Measurements from ENCODE around the gene CDCA8.

The CDCA8 gene

DNA sequence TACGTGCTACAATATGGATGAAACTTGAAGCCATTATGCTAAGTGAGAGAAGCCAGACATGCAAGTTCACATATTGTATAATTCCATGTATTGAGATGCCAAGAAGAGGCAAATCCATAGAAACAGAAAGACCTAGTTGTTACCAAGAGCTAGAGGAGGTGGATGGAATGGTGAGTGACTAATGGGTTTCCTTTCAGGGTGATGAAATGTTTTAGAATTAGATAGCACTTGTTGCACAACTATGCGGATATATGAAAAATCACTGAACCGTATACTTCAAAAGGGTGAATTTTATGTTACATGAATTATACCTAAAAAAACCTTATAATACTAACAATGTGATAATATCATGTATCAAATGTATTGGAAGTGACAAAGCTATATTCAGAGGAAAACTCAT lies 54.5 kb downstream of the CDCA8 start:
- Histone ChIP-seq H3K27me3 (ENCODE audit: control insufficient read depth in 2 of 2, insufficient read depth in 2 of 2, low read length in 2 of 2) (no peaks in the 10 kb centered on the region), H3K4me3 (ENCODE audit: low read length in 2 of 2) (no peak overlapping the region)

GRCh38 chr1:37748565-37748964 lies 56.2 kb downstream of the CDCA8 start:
- Histone ChIP-seq H3K36me3 (ENCODE audit: control insufficient read depth in 2 of 2, insufficient read depth in 2 of 2, low read length in 2 of 2) (no peaks in the 10 kb centered on the region), H3K27me3 (ENCODE audit: control insufficient read depth in 2 of 2, insufficient read depth in 2 of 2, low read length in 2 of 2) (peaks cover 0 to 4% of the 10 kb centered on the region in 2 donors), H3K4me3 (ENCODE audit: low read length in 2 of 2) (no peak overlapping the region), H3K27ac (ENCODE audit: low read depth in 2 of 2, low read length in 2 of 2) (no peak overlapping the region), H3K9ac (ENCODE audit: low read depth in 1 of 2, low read length in 2 of 2) (no peak overlapping the region), H3K4me1 (ENCODE audit: control insufficient read depth in 2 of 2, insufficient read depth in 2 of 2, low read length in 2 of 2) (peaks cover 0 to 2% of the 10 kb centered on the region in 2 donors), H3K9me3 (ENCODE audit: control insufficient read depth in 2 of 2, low read length in 2 of 2) (no peaks in the 10 kb centered on the region)

More for the DNA sequence above, 54.5 kb downstream of the CDCA8 start:
- Histone ChIP-seq H3K4me1 (ENCODE audit: control insufficient read depth in 2 of 2, insufficient read depth in 2 of 2, low read length in 2 of 2) (no peaks in the 10 kb centered on the region), H3K9me3 (ENCODE audit: control insufficient read depth in 2 of 2, low read length in 2 of 2) (no peaks in the 10 kb centered on the region), H3K27ac (ENCODE audit: low read depth in 2 of 2, low read length in 2 of 2) (no peak overlapping the region), H3K36me3 (ENCODE audit: control insufficient read depth in 2 of 2, insufficient read depth in 2 of 2, low read length in 2 of 2) (no peaks in the 10 kb centered on the region), H3K9ac (ENCODE audit: low read depth in 1 of 2, low read length in 2 of 2) (no peak overlapping the region)

- peaks cover 0 to 8% of the 10 kb centered on the region in 2 donors for H3K4me1 ChIP-seq (ENCODE audit: control insufficient read depth in 2 of 2, insufficient read depth in 2 of 2, low read length in 2 of 2)
- peak overlapping the region; percentile 65 to 68 for H3K4me3 ChIP-seq (ENCODE audit: low read length in 2 of 2)
- peak overlapping the region in 1 of 2 donors; percentile 48 for H3K9ac ChIP-seq (ENCODE audit: low read depth in 1 of 2, low read length in 2 of 2)
- no peaks in the 10 kb centered on the region for H3K36me3 ChIP-seq (ENCODE audit: control insufficient read depth in 2 of 2, insufficient read depth in 2 of 2, low read length in 2 of 2)
- peaks cover 11 to 14% of the 10 kb centered on the region in 2 donors for H3K27me3 ChIP-seq (ENCODE audit: control insufficient read depth in 2 of 2, insufficient read depth in 2 of 2, low read length in 2 of 2)
- H3K9me3 ChIP-seq (ENCODE audit: control insufficient read depth in 2 of 2, low read length in 2 of 2): no peaks in the 10 kb centered on the region
- H3K27ac ChIP-seq (ENCODE audit: low read depth in 2 of 2, low read length in 2 of 2): peak overlapping the region in 1 of 2 donors; percentile 22
Measured at GRCh38 chr1:37752213-37752582, 59.9 kb downstream of the CDCA8 start.

GRCh38 chr1:37752583-37753471 lies 60.5 kb downstream of the CDCA8 start:
- Histone ChIP-seq H3K27ac (ENCODE audit: low read depth in 2 of 2, low read length in 2 of 2) (peak overlapping the region in 1 of 2 donors; percentile 22), H3K27me3 (ENCODE audit: control insufficient read depth in 2 of 2, insufficient read depth in 2 of 2, low read length in 2 of 2) (peaks cover 14% of the 10 kb centered on the region in 2 donors), H3K9ac (ENCODE audit: low read depth in 1 of 2, low read length in 2 of 2) (peak overlapping the region in 1 of 2 donors; percentile 59), H3K36me3 (ENCODE audit: control insufficient read depth in 2 of 2, insufficient read depth in 2 of 2, low read length in 2 of 2) (no peaks in the 10 kb centered on the region), H3K4me3 (ENCODE audit: low read length in 2 of 2) (peak overlapping the region; percentile 65 to 68), H3K4me1 (ENCODE audit: control insufficient read depth in 2 of 2, insufficient read depth in 2 of 2, low read length in 2 of 2) (peaks cover 0 to 8% of the 10 kb centered on the region in 2 donors), H3K9me3 (ENCODE audit: control insufficient read depth in 2 of 2, low read length in 2 of 2) (no peaks in the 10 kb centered on the region)

DNA sequence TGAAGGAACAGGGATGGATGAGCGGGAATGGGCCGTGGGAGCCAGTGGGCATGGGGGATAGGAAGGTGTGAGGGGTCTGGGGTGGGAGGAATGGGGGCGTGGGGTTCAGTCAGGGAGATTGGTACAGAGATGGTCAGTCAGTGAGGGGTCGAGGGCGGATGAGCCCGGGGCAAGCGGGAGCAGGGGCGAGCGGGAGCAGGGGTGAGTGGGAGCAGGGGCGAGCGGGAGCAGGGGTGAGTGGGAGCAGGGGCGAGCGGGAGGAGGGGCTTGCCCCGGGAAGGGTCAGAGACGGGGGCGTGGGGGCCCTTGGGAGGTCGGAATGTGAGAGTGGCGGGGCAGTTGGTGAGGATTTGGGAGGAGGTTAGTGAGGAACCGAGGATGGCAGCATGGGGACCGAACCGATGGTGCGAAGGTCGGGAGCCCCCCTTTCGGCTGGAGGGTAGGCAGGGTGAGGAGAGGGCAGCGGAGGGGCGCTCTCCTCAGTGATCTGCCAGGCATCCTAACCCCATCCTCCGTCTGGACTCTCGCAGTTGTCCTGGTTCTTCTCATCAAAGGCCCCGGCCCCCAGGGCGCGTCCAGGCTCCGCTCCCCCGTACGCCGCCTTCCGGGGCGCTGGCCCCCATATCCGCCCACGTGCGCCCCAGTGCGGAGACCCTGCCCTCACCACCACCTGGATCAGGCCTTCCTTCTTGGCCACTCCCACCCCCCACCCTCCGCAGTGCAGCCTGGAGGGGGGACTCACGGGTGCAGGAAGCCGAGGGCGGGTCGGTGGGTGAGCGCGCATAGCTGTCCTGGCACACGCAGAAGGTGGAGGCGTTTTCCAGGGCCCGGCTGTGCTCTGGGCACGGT lies 61.4 kb downstream of the CDCA8 start:
- H3K36me3 ChIP-seq (ENCODE audit: control insufficient read depth in 2 of 2, insufficient read depth in 2 of 2, low read length in 2 of 2): no peaks in the 10 kb centered on the region
- peaks cover 14% of the 10 kb centered on the region in 2 donors for H3K27me3 ChIP-seq (ENCODE audit: control insufficient read depth in 2 of 2, insufficient read depth in 2 of 2, low read length in 2 of 2)
- H3K9ac ChIP-seq (ENCODE audit: low read depth in 1 of 2, low read length in 2 of 2): no peak overlapping the region
- peaks cover 0 to 8% of the 10 kb centered on the region in 2 donors for H3K4me1 ChIP-seq (ENCODE audit: control insufficient read depth in 2 of 2, insufficient read depth in 2 of 2, low read length in 2 of 2)
- no peaks in the 10 kb centered on the region for H3K9me3 ChIP-seq (ENCODE audit: control insufficient read depth in 2 of 2, low read length in 2 of 2)
- H3K27ac ChIP-seq (ENCODE audit: low read depth in 2 of 2, low read length in 2 of 2): no peak overlapping the region
- H3K4me3 ChIP-seq (ENCODE audit: low read length in 2 of 2): peak overlapping the region in 1 of 2 donors; percentile 43

DNA sequence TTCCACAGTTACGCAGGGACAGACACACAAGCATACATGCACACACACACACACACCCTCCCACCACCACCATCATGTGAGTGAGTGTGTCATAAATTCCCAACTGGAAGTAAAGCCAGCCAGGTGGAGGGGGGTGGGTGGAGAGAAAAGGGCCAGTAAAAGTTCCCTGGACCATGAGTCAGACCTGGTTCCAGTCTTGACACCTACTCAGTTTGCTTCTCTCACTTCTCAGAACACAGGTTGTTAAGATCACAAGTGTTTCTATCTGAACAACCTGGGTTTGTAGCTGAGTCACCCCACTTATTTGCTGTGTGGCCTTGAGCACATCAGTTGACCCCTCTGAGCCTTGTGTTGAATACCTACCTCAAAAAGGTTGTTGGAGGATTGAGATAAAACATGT lies 63.0 kb downstream of the CDCA8 start:
- H3K4me3 ChIP-seq (ENCODE audit: low read length in 2 of 2): no peak overlapping the region
- no peaks in the 10 kb centered on the region for H3K36me3 ChIP-seq (ENCODE audit: control insufficient read depth in 2 of 2, insufficient read depth in 2 of 2, low read length in 2 of 2)
- peaks cover 0 to 8% of the 10 kb centered on the region in 2 donors for H3K4me1 ChIP-seq (ENCODE audit: control insufficient read depth in 2 of 2, insufficient read depth in 2 of 2, low read length in 2 of 2)
- H3K27me3 ChIP-seq (ENCODE audit: control insufficient read depth in 2 of 2, insufficient read depth in 2 of 2, low read length in 2 of 2): peaks cover 14 to 16% of the 10 kb centered on the region in 2 donors
- H3K9me3 ChIP-seq (ENCODE audit: control insufficient read depth in 2 of 2, low read length in 2 of 2): no peaks in the 10 kb centered on the region
- no peak overlapping the region for H3K27ac ChIP-seq (ENCODE audit: low read depth in 2 of 2, low read length in 2 of 2)
- no peak overlapping the region for H3K9ac ChIP-seq (ENCODE audit: low read depth in 1 of 2, low read length in 2 of 2)

DNA sequence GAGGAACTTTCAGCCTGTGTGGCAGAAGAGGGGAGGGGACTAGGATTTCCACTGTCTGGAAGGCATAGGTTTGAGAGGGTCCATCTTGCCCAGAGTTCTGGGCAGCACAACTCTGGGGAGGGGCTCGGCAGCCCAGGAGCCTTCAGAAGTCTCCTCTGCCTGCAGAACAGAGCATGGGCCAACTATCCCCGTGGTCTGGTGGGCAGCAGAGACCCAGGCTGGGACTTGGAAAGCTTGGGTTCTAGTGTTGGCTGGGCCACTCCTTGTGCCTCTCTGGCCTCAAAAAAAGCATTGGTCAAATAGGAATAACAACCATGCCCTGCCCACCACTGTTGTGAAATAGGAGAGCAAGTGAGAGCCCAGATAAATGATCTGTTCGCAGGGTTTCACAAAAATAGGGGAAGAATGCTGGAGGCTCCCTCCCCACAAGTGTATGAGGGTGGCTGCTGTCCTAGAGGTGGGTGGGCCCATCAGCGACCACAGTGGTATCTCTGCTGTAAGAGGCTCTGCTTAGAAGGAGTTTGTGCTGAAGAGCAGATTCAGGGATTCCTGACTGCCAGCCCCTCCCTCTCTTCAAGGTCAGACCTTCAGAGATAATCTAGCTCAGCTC lies 63.7 kb downstream of the CDCA8 start:
- Histone ChIP-seq H3K27me3 (ENCODE audit: control insufficient read depth in 2 of 2, insufficient read depth in 2 of 2, low read length in 2 of 2) (peaks cover 14 to 19% of the 10 kb centered on the region in 2 donors), H3K9ac (ENCODE audit: low read depth in 1 of 2, low read length in 2 of 2) (no peak overlapping the region), H3K9me3 (ENCODE audit: control insufficient read depth in 2 of 2, low read length in 2 of 2) (no peaks in the 10 kb centered on the region), H3K4me1 (ENCODE audit: control insufficient read depth in 2 of 2, insufficient read depth in 2 of 2, low read length in 2 of 2) (peaks cover 0 to 8% of the 10 kb centered on the region in 2 donors), H3K4me3 (ENCODE audit: low read length in 2 of 2) (no peak overlapping the region), H3K36me3 (ENCODE audit: control insufficient read depth in 2 of 2, insufficient read depth in 2 of 2, low read length in 2 of 2) (no peaks in the 10 kb centered on the region), H3K27ac (ENCODE audit: low read depth in 2 of 2, low read length in 2 of 2) (no peak overlapping the region)
